ENCODE measurements around the gene MAP1LC3B2.
"Not testable (repeated sequence)": the region's sequence is repeated elsewhere in the genome, so short reads cannot be mapped to it uniquely, and the experiment has no call there.

Gene MAP1LC3B2

GRCh38 chr12:116561181-116561821, 2.1 kb downstream of the MAP1LC3B2 start:
- DNase-seq: no peak

GRCh38 chr12:116562090-116562489, 2.9 kb downstream of the MAP1LC3B2 start:
- DNase-seq: no peak

DNA sequence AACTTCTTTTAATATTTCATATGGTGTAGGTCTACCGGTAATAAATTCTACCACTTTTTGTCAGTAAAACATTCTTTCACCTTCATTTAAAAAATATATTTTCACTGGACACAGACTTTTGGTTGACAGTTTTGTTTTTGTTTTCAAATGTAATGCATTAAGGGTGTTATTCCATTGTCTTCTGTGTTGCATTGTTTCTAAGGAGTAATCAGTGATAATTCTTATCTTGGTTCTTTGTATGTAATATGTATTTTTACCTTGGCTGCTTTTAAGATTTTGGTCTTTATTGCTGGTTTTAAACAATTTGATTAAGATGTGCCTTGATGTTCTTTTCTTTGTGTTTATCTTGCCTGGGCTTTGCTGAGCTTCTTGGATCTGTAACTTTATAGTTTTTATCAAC, 4.1 kb downstream of the MAP1LC3B2 start:
- no peak for DNase-seq

- DNase-seq: no peak
These were observed 4.9 kb downstream of the MAP1LC3B2 start for GRCh38 chr12:116564080-116564479.

- not testable (repeated sequence) for DNase-seq
These were observed 6.0 kb downstream of the MAP1LC3B2 start for GRCh38 chr12:116565221-116565620.

- no peak for DNase-seq
These were observed 6.8 kb downstream of the MAP1LC3B2 start for GRCh38 chr12:116565963-116566362.

DNA sequence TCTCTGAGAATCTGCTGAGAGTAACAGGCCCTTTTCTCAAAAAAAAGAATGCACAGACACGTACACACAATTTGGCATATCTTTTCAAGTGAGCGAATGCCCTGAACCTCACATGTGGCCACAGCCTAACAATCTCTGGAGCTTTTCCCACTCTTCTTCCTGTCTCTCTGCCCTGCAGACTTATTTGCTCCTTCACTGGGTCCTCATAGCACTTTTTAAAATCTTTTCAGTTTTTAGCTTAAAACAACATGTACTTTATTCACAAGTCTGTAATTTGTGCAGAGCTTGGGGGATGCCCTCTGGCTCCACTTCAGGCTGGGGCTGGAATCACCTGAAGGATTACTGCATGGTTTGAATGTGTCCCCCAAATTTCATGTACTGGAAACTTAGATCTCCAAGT, 9.0 kb downstream of the MAP1LC3B2 start:
- DNase-seq: no peak

DNA sequence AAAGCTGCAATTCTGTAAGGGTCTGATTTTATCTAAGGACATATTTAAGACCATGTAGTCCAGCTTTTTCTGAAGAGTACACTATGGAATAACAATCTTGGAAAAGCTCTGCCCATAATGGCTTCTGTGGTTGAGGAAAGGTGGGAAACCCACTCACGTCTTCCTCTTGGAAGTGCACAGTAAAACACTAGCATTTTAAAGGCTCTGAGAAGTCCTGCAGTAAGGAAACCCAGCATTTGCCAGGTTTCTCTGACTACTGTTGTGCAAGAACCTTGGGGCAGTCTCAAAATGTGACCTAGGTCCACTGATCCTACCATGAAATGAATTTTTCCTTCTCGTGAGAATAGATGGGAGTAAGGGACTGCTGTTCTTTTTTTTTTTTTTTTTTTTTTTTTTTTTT, 11.9 kb downstream of the MAP1LC3B2 start:
- DNase-seq: no peak

DNA sequence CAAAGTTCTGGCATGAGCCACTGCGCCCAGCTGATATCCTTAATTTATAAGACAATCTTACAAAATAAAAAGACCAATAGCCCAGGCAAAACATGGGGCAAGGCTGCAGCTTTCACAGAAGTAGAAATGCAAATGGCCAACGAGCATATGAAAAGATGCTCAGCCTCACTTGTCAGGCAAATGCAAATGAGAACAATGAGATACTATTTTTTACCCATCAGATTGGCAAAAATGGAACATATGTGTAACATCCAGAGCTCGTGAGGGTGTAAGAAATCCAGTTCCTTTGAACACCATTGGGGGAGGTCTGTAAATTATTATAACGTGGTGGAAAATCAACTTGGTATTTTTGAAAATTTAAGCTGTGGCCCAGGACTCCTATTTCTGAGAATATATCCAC, 14.6 kb downstream of the MAP1LC3B2 start:
- no peak for DNase-seq

DNA sequence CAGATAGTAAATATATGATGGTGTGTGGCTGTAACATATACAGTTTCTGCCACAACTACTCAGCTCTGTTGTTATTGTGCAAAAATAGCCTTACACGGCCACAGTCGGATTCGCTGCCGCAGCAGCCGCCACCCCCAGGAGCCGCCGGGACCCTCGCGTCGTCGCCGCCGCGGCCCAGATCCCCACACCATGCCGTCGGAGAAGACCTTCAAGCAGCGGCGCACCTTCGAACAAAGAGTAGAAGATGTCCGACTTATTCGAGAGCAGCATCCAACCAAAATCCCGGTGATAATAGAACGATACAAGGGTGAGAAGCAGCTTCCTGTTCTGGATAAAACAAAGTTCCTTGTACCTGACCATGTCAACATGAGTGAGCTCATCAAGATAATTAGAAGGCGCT, 16.6 kb downstream of the MAP1LC3B2 start:
- DNase-seq: not testable (repeated sequence)

DNA sequence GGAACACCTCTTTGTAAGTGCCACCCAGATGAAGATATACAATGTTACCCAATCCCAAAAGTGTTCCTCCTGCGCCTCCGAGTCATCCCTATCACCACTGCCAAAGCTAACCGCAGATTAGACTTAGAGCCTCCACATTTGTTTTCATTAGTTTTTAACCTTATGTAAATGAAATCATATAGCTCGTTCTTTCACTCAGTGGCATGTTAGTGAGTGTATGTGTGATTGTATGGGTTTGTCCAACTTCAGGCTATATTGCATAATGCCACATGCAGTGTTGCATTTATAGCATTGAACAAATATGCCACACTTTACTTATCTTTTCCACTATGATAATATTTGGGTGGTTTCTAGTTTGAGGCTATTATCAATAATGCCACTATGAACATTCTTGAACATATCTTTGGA, 18.0 kb downstream of the MAP1LC3B2 start:
- no peak for DNase-seq

DNA sequence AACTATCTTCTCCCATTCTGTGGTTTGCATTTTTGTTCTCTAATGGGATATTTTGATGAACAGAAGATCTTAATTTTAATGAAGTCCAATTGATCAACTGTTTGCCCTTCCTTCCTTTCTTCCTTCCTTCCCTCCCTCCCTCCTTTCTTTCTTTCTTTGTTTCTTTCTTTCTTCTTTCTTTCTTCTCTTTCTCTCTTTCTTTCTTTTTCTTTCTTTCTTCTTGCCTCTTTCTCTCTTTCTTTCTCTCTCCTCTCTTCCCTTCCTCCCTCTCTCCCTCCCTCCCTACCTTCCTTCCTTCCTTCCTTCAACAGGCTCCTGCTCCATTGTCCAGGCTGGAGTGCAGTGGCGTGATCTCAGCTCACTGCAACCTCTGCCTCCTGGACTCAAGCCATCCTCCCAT, 18.9 kb downstream of the MAP1LC3B2 start:
- no peak for DNase-seq

GRCh38 chr12:116582610-116583009, 23.4 kb downstream of the MAP1LC3B2 start:
- no peak for DNase-seq

- no peak for DNase-seq
These were observed 24.0 kb downstream of the MAP1LC3B2 start for GRCh38 chr12:116583129-116583694.

GRCh38 chr12:116587270-116587669, 28.1 kb downstream of the MAP1LC3B2 start:
- no peak for DNase-seq

DNA sequence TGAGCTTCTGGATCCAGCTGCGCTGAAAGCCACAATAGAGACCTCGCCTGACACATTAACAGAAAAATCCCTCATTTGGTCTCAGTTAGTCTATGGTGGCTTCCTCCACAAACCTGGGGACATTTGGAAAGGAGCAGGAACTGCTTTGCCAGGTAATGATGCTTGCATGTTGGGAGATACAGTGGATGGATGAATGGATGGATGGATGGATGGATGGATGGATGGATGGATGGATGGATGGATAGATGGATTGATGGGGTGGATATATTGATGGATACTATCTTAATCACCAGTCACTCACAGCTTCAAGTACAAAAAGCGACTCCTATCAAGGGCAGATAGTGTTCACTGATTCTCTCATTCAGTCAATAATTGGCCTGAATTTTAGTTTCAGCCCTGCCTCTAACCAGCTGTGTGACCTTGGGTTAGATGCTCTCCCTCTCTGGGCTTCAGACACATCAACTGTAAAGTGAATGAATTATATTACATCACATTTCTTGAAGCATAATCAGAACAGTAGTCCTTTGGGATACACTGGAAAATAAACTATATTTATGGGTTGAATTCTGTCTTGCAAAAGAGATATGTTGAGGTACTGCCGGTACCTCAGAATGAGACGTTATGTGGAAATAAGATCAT, 29.3 kb downstream of the MAP1LC3B2 start:
- DNase-seq: no peak

- DNase-seq: no peak
These were observed 30.4 kb downstream of the MAP1LC3B2 start for GRCh38 chr12:116589581-116589980.

DNA sequence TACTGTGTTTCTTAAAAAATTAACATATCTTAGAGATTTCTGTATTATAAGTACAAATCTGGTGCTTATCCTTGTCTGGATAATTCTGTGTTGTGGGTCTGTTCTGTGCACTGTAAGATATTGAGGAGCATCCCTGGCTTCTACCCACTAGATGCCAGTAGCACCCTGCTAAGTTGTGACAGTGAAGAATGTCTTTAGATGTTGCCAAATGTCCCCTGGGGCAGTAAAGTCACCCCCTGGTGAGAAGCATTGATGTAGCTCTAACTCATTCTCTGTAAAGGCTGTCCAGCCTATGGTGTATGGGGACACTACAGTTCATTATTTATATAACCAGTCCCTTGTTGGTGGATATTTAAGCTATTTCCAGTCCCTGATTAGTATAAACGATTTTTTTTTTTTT, 31.4 kb downstream of the MAP1LC3B2 start:
- DNase-seq: no peak

DNA sequence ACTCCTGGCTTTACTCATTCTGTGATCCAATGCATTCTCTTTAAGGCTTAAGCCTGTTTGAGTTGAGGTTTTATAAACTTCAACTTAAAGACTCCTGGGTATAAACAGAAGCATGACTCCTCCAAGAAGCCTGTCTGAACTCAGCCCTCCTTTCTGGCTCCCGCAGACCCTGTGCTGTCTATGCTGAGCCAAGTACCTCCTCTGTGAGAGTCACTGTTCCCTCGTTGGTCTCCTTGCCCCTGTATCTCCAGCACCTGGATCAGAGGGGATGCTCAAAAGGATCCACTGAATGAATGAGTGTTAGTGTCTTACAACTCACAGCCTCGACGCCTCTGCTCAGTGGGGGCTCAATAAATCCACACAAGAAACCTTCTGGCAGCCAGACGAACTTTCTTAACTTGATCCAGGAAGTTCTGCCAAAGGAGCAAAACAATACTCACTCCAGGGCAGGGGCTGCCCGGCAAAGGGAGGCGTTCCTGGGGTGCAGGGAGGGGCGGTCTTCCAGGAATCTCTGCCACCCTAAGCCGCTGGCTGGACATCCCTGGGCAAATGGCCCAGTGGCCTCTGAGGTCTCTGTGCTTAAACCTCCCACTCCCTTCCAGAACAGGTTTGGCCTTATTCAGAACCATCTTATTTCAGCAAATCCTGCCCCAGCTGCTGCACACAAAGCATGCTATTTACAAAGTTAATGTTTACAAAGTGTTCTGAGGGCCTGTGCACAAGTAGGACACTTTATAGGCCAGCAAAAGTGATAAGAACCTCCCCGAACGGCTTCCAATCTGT, 32.9 kb downstream of the MAP1LC3B2 start:
- no peak for DNase-seq

GRCh38 chr12:116592731-116593130, 33.5 kb downstream of the MAP1LC3B2 start:
- DNase-seq: no peak

DNA sequence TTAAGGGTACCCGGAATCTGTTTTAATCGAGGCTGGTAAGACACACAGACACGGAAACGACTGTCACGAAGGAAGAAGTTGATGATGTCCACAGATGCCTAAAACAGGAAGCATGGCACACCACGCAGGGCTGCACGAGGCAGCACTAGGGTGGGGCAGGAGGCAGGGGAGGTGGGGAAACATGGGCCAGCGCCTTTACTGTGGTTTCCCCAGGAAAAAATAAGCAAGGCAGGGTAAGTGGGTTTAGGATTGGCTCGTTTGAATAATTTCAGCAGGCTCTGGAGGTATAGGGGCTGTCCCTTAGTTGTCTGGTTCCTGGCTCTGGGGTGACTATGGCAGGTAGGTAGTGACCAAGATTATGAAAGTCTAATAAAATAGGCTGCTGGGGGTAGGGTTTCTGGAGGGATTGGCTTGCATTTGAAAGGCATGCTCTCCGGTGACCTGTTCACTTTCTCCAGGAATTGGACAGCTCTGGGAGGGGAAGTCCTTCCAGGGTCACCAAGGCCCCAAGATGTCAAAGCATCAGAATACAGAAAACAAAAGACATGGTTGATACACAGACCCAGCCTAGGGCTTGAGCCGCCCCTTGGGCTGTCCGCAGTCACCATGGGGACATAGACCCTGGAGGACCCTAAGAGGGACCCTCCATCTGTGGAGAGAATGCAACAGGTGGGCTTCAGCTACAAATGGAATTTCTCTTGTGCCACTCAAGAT, 35.3 kb downstream of the MAP1LC3B2 start:
- no peak for DNase-seq

DNA sequence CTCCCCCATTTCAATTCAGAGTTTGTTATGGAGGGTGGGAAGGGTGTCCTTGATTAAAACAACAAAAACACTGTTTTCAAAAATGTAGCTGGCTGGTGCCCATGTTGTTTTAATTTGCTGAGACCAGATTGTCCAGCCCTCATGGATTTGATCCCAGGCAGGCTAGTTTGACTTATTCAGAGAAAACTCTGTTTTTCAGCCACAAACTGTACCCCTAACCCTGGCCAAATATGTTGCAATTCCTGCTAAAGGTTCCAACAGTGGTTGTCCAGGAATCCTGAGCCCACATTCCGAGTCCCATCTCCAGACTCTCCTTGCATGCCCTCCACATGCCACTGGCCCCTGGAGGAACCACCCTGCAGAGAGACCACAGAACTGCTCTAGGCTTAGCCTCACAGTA, 36.0 kb downstream of the MAP1LC3B2 start:
- no peak for DNase-seq

GRCh38 chr12:116595672-116596071, 36.5 kb downstream of the MAP1LC3B2 start:
- DNase-seq: no peak

All from NCI-H774 (cell line).